Aorta (tissue), 5 donors: ENCODE data around the gene RPA3. TPM values are rescaled to one million over a fixed set of nuclear protein-coding genes. Genes with fewer than 3 reads are reported as not detected.

Experiments
- ATAC-seq: fragments of 200-7000 bp; cut with Tn5 transposase; one replicate; pipeline ENCODE4 v1.9.1; 2022; ENCODE audit warnings: moderate library complexity; ENCODE audit not compliant: low FRiP score
- DNase-seq, 2 donors: peaks; one replicate each; pipeline ENCODE4 v3.0.0-alpha.2; 2020
- H3K27ac ChIP-seq, 2 donors: one replicate each; pipeline ENCODE4 v1.5.1; 2013; ENCODE audit warnings: low read length in 2 of 2, mild to moderate bottlenecking in 2 of 2, moderate library complexity in 2 of 2, control low read depth in 1 of 2, inconsistent platforms in 1 of 2, low read depth in 1 of 2
- H3K27me3 ChIP-seq, 2 donors: one replicate each; pipeline ENCODE4 v1.6.1; 2013; ENCODE audit warnings: control low read depth in 1 of 2, low read length in 1 of 2, mild to moderate bottlenecking in 1 of 2, moderate library complexity in 1 of 2; ENCODE audit not compliant: insufficient read depth in 2 of 2, control insufficient read depth in 1 of 2
- H3K36me3 ChIP-seq, 2 donors: one replicate each; pipeline ENCODE4 v1.6.1; 2013; ENCODE audit warnings: control low read depth in 1 of 2, low read length in 1 of 2, mild to moderate bottlenecking in 1 of 2; ENCODE audit not compliant: insufficient read depth in 2 of 2, control insufficient read depth in 1 of 2
- H3K4me1 ChIP-seq, 2 donors: one replicate each; pipeline ENCODE4 v1.6.1; 2013; ENCODE audit warnings: low read length in 2 of 2, control low read depth in 1 of 2, mild to moderate bottlenecking in 1 of 2, moderate library complexity in 1 of 2; ENCODE audit not compliant: insufficient read depth in 2 of 2, control insufficient read depth in 1 of 2
- H3K4me3 ChIP-seq, 2 donors: one replicate each; pipeline ENCODE4 v1.5.1; 2013; ENCODE audit warnings: low read length in 2 of 2, control low read depth in 1 of 2, mild to moderate bottlenecking in 1 of 2
- H3K9me3 ChIP-seq: one replicate; pipeline ENCODE4 v1.6.1; 2013; ENCODE audit warnings: mild to moderate bottlenecking, low read length; ENCODE audit not compliant: control insufficient read depth
- WGBS, 2 donors: extraction: QIAGEN DNeasy Blood & Tissue Kit; methylation state at CpG; one replicate each; pipeline ENCODE4 v1.1.7; 2013; 5-methylcytosine and 5-hydroxymethylcytosine counted together
- intact Hi-C, 2 donors: fragments of 100-400 bp; cut with DNase I; formaldehyde crosslinking; loops; one replicate each; pipeline versions ENCODE4 v1.14.2 to v1.15.0; 2022
- polyA plus RNA-seq, 2 donors: library from polyadenylated mRNA; stranded (reverse); fragments of 200-250 nt; gene quantifications; one replicate each; pipeline ENCODE4 v1.2.3, GENCODE V29; 2013
- total RNA-seq, 2 donors: library from RNA; stranded (reverse); fragmentation: NEBNext Ultra II Directional; extraction: Animal tissue kit (Norgen Biotek cat#: 25700); gene quantifications; one replicate each; pipeline ENCODE4 v1.2.1, GENCODE V29; 2021
- donor health status: healthy with polysubstance abuse.
- donor health status: Bipolar disorder and iron deficiency.
- donor health status: DM: no; HTN: no; CAD: no.
- donor health status: DM: no; HTN: no; CAD: no.
- donor health status: DM: yes; HTN: yes; CAD: no.

The RPA3 gene
- total and polyA plus RNA-seq, 4 donors: 15.4 to 31.7 (median 18.0) TPM

GRCh38 chr7:7703427-7703826 lies 15.0 kb downstream of the RPA3 start:
- WGBS, 2 donors: 95 to 97% methylated on average over 7 of the region's 7 CpGs
- DNase-seq: no peak
- no peak for ATAC-seq

GRCh38 chr7:7702826-7703225 lies 15.6 kb downstream of the RPA3 start:
- no peak overlapping the region for H3K4me3 ChIP-seq
- peaks cover 0 to 5% of the 10 kb centered on the region in 2 donors for H3K4me1 ChIP-seq
- H3K27ac ChIP-seq: no peak overlapping the region
- intact Hi-C loops: no loop called here
- H3K9me3 ChIP-seq: no peaks in the 10 kb centered on the region
- H3K27me3 ChIP-seq: no peaks in the 10 kb centered on the region
- no peak for DNase-seq
- 88 to 89% methylated on average over 4 of the region's 4 CpGs for WGBS, 2 donors
- no peak for ATAC-seq
- no peaks in the 10 kb centered on the region for H3K36me3 ChIP-seq

More at GRCh38 chr7:7703427-7703826, 15.0 kb downstream of the RPA3 start:
- Histone ChIP-seq H3K36me3 (no peaks in the 10 kb centered on the region), H3K4me3 (no peak overlapping the region), H3K4me1 (peaks cover 0 to 4% of the 10 kb centered on the region in 2 donors), H3K27ac (no peak overlapping the region), H3K9me3 (no peaks in the 10 kb centered on the region), H3K27me3 (no peaks in the 10 kb centered on the region)
- intact Hi-C loops: no loop called here

- DNase-seq (no peak), ATAC-seq (no peak)
- no peaks in the 10 kb centered on the region for H3K27me3 ChIP-seq
- WGBS, 2 donors: 96 to 99% methylated on average over 1 of the region's 1 CpG
- peaks cover 0 to 7% of the 10 kb centered on the region in 2 donors for H3K4me1 ChIP-seq
- no peaks in the 10 kb centered on the region for H3K9me3 ChIP-seq
- H3K27ac ChIP-seq: no peak overlapping the region
- H3K4me3 ChIP-seq: no peak overlapping the region
- no peaks in the 10 kb centered on the region for H3K36me3 ChIP-seq
- intact Hi-C loops: no loop called here
Measured at GRCh38 chr7:7701527-7701926, 16.9 kb downstream of the RPA3 start.

GRCh38 chr7:7699970-7700369 lies 18.4 kb downstream of the RPA3 start:
- ATAC-seq (no peak), DNase-seq (no peak)
- Histone ChIP-seq H3K4me1 (peaks cover 4 to 16% of the 10 kb centered on the region in 2 donors), H3K4me3 (no peak overlapping the region), H3K36me3 (no peaks in the 10 kb centered on the region), H3K27me3 (no peaks in the 10 kb centered on the region), H3K9me3 (no peaks in the 10 kb centered on the region), H3K27ac (peak overlapping the region in 1 of 2 donors; percentile 43)
- intact Hi-C loops: no loop called here

GRCh38 chr7:7699380-7699779 lies 19.0 kb downstream of the RPA3 start:
- DNase-seq (no peak), ATAC-seq (no peak)
- H3K27ac ChIP-seq: peak overlapping the region in 1 of 2 donors; percentile 43
- no peaks in the 10 kb centered on the region for H3K27me3 ChIP-seq
- peaks cover 5 to 17% of the 10 kb centered on the region in 2 donors for H3K4me1 ChIP-seq
- H3K4me3 ChIP-seq: no peak overlapping the region
- H3K36me3 ChIP-seq: no peaks in the 10 kb centered on the region
- no peaks in the 10 kb centered on the region for H3K9me3 ChIP-seq
- intact Hi-C loops: no loop called here

GRCh38 chr7:7698930-7699329 lies 19.5 kb downstream of the RPA3 start:
- Histone ChIP-seq H3K4me3 (no peak overlapping the region), H3K4me1 (peaks cover 5 to 17% of the 10 kb centered on the region in 2 donors), H3K27ac (peak overlapping the region in 1 of 2 donors; percentile 17), H3K9me3 (no peaks in the 10 kb centered on the region), H3K27me3 (no peaks in the 10 kb centered on the region), H3K36me3 (no peaks in the 10 kb centered on the region)
- no peak for ATAC-seq
- DNase-seq: peak in 1 of 2 donors; percentile 47
- WGBS, 2 donors: 48 to 49% methylated on average over 2 of the region's 2 CpGs
- intact Hi-C loops: no loop called here

GRCh38 chr7:7696458-7697119 lies 21.8 kb downstream of the RPA3 start:
- Histone ChIP-seq H3K4me1 (peaks cover 5 to 17% of the 10 kb centered on the region in 2 donors), H3K4me3 (peak overlapping the region in 1 of 2 donors; percentile 34), H3K27ac (peak overlapping the region; percentile 19 to 62), H3K36me3 (no peaks in the 10 kb centered on the region), H3K9me3 (no peaks in the 10 kb centered on the region), H3K27me3 (no peaks in the 10 kb centered on the region)
- 12 to 16% methylated on average over 3 of the region's 3 CpGs for WGBS, 2 donors
- ATAC-seq (no peak), DNase-seq (no peak)
- intact Hi-C loops: no loop called here

GRCh38 chr7:7695111-7695817 lies 23.1 kb downstream of the RPA3 start:
- Histone ChIP-seq H3K4me1 (peaks cover 5 to 16% of the 10 kb centered on the region in 2 donors), H3K36me3 (no peaks in the 10 kb centered on the region), H3K27me3 (no peaks in the 10 kb centered on the region), H3K9me3 (no peaks in the 10 kb centered on the region), H3K4me3 (no peak overlapping the region), H3K27ac (peak overlapping the region in 1 of 2 donors; percentile 18)
- intact Hi-C loops: no loop called here
- DNase-seq: no peak
- peak; percentile 50 for ATAC-seq
- WGBS, 2 donors: 17 to 23% methylated on average over 5 of the region's 5 CpGs

GRCh38 chr7:7694542-7694941 lies 23.9 kb downstream of the RPA3 start:
- H3K4me3 ChIP-seq: no peak overlapping the region
- no peaks in the 10 kb centered on the region for H3K36me3 ChIP-seq
- intact Hi-C loops: no loop called here
- ATAC-seq (no peak), DNase-seq (no peak)
- no peaks in the 10 kb centered on the region for H3K9me3 ChIP-seq
- no peak overlapping the region for H3K27ac ChIP-seq
- WGBS, 2 donors: 89 to 91% methylated on average over 3 of the region's 3 CpGs
- H3K27me3 ChIP-seq: no peaks in the 10 kb centered on the region
- H3K4me1 ChIP-seq: peaks cover 5 to 13% of the 10 kb centered on the region in 2 donors
